Measurements from ENCODE around the gene KIF1A. TPM values are rescaled to one million over a fixed set of nuclear protein-coding genes. Genes with fewer than 3 reads are reported as not detected.
"Not testable (repeated sequence)": the region's sequence is repeated elsewhere in the genome, so short reads cannot be mapped to it uniquely, and the experiment has no call there.

Gene KIF1A
- total RNA-seq, 2 experiments from 2014 or later = 3.3 to 3.8 TPM

DNA sequence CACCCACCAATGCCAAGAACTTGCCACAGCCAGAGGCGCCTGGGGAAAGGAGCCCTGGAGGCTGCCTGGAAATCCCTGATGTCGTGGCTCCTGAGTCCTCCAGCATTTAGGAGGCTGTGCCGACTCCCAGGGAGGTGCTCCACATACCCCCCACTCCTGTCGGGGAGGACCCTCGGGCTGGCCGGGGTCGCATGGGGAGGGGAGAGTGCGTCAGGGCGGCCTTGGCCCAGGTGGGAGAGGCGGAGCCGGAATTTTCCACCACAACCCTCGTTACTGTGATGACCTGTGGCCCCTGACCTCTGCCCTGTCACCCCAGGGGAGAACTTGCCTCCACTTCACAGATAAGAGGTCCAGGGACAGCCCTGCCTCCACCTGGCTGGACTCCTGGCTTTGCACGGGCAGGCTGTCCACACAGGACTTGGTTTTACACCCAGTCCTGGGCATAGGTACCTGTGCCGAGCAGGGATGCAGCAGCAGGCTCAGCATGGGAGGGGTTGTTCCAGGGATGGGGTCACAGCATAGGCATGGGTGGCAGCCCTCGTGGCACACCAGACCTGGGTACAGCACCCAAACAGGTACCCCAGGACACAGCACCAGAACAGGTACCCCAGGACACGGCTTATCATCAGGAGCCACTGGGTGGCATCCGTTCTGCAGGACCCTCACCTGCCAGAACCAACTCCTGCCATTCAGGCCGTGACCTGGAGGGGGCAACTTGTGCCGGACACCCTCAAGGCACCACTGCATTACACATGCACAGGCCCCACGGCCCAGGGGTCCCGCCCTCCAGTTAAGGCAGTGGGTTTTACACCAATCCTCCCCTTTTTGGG lies 36.3 kb upstream of the KIF1A start:
- ChIA-PET POLR2A (no interaction called here), CTCF (no interaction called here)
- peaks cover 13% of the 10 kb centered on the region for H3K9me3 Mint-ChIP-seq

DNA sequence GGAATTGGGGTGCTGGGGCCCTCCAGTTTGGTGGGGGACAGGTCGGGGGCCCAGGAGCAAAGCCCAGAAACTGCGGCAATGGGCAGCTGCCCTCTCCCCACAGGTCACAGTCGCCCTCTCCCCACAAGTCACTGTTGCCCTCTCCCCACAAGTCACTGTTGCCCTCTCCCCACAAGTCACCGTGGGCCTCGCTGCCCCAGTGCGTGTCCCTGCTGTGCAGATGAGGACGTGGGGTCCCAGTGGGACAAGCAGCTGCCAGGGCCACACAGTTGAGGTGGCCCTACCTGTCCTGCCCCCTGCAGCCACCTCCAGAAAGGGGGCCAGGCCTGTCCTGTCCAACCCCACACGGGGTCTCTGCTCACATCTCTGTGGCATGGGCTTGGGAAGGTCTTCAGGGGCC lies 35.7 kb upstream of the KIF1A start:
- Mint-ChIP-seq H3K36me3 (peaks cover 3% of the 10 kb centered on the region), H3K9me3 (peaks cover 13% of the 10 kb centered on the region), H3K4me1 (ENCODE audit: low read depth) (no peaks in the 10 kb centered on the region), H3K27me3 (peaks cover 3% of the 10 kb centered on the region), H3K4me3 (no peak overlapping the region), H3K27ac (no peak overlapping the region)
- intact Hi-C loops (cut with micrococcal nuclease) = no loop called here
- ChIA-PET POLR2A (no interaction called here), CTCF (no interaction called here)
- DNase-seq = no peak

More for the DNA sequence above, 36.3 kb upstream of the KIF1A start:
- peaks cover 3% of the 10 kb centered on the region for H3K27me3 Mint-ChIP-seq
- no peaks in the 10 kb centered on the region for H3K4me1 Mint-ChIP-seq (ENCODE audit: low read depth)
- no peak overlapping the region for H3K4me3 Mint-ChIP-seq
- no peak overlapping the region for H3K27ac Mint-ChIP-seq
- peaks cover 3% of the 10 kb centered on the region for H3K36me3 Mint-ChIP-seq
- DNase-seq = no peak
- intact Hi-C loops (cut with micrococcal nuclease) = no loop called here

DNA sequence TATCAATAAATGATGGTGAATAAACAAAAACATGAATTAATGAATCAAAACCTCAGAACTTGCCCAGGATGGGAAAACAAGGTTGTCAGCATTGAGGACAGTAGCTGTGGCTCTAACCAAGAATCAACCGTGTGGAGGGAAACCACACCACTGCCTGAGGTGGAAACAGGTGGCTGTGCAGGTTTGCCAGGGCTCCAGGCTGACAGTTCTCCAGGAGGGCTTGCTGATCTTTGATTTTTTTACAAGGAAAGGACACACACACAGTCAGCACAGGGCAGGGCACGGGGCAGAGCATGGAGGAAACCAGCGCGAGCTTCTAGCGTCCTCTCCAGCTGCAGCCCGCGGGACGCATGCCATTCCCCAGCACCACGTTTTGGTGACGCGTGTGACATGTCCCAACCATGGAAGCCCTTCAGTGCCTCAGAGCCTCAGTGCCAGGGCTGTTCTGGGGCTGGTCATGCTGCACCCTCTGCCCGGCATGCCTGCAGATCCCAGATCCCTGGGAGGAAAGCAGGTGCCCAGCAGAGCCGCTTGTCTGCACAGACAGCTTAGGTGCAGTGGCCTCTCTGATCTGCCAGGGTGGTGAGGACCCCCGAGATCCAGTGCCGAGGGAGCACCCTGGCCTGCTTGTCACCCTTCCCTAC lies 32.8 kb upstream of the KIF1A start:
- no peak for DNase-seq
- Mint-ChIP-seq H3K4me3 (no peak overlapping the region), H3K9me3 (peaks cover 13% of the 10 kb centered on the region), H3K36me3 (peaks cover 3% of the 10 kb centered on the region), H3K27ac (no peak overlapping the region), H3K4me1 (ENCODE audit: low read depth) (no peaks in the 10 kb centered on the region), H3K27me3 (peaks cover 3% of the 10 kb centered on the region)
- POLR2A ChIA-PET = no interaction called here
- intact Hi-C loops (cut with micrococcal nuclease) = no loop called here
- CTCF ChIA-PET = interaction anchor here (2.0 kb wide), 1 partner anchor 61 kb away, joined by 10 read pairs; no protein-coding TSS in a partner anchor

DNA sequence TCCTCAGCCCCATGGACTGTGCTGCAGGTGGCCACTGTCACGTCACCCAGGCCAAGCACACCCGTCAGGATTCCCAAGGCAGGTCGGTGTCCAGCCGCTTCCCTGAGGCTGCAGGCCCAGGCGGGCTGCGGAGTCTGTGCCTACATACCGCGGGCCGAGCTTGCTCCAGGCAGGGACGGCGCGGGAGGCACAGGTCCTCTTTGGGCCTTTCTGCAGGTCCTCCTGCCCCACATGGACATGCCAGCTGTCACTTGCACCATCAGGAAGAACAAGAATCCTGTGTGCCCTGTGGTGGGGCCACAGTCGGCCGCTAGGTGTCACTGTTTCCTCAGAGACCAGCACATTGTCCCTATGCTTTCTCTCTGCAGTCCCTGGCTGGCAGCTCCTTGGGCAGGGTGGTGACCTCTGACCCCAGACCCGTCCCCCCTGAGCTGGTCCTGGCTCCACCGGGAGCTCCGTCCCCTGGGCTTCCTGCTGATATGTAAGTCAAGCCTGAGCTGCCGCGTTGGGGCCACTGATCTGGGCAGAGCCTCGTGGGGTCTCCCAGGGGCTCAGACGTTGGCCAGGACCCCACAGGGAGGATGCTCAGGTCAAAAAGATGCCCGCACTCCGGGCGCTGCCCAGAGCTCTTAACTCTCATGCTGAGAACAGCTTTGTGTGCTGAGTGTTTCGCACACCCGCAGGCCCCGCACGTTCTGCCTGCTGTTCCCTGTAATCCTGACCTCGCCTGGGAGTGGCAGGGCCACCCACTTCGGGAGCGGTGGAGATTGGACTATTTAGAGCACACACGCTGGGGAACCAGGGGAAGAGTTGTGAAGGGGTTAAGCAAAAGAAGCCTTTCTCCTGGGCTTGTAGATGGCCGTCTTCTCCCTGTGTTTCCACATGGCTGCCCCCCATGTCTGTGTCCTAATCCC lies 31.3 kb upstream of the KIF1A start:
- POLR2A ChIA-PET = no interaction called here
- intact Hi-C loops (cut with micrococcal nuclease) = no loop called here
- no peaks in the 10 kb centered on the region for H3K4me1 Mint-ChIP-seq (ENCODE audit: low read depth)
- peak; percentile 88 for DNase-seq
- no peak overlapping the region for H3K4me3 Mint-ChIP-seq
- CTCF ChIA-PET = interaction anchor here (0.6 to 2.0 kb wide), 15 partner anchors 10 to 880 kb away, joined by 3 to 13 read pairs (median 4); no protein-coding TSS in a partner anchor
- peaks cover 3% of the 10 kb centered on the region for H3K36me3 Mint-ChIP-seq
- H3K27ac Mint-ChIP-seq = no peak overlapping the region
- peaks cover 13% of the 10 kb centered on the region for H3K9me3 Mint-ChIP-seq
- no peaks in the 10 kb centered on the region for H3K27me3 Mint-ChIP-seq

DNA sequence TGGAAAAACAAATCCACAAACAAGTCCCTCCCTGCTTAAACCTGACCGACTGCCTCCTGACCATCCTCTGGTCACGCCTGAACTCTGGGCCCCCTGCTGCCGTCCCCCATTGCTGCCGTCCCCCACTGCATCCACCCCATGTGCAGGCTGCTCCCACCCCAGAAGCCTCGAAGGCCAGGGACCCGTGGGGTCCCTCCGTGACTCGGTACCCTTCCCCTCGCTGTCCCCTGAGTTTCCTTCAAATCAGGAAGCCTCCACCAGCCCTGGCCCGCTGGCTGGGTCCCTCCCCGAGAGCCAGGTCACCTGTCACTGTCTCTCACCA lies 30.7 kb upstream of the KIF1A start:
- CTCF ChIA-PET = interaction anchor here (0.6 to 2.0 kb wide), 11 partner anchors 11 to 881 kb away, joined by 3 to 13 read pairs (median 4); no protein-coding TSS in a partner anchor

DNA sequence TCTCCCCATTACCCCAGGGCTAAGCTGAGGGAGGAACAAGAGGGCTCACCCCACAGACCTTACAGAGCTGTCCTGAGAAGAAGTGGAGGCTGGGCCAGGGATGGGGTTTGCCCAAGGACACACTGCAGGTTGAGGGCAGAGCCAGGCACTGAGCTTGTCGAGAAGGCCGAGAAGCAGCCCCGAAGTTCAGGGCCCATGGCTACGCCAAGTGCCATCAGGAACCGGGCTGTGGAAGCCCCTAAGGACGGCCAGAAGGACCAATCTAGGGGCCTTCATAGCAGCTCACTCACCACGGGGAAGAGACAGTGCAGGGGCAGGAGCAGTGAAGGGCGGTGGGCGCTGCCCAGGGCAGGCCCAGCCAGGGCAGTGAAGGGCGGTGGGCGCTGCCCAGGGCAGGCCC lies 30.0 kb upstream of the KIF1A start:
- no peak for DNase-seq
- ChIA-PET POLR2A (no interaction called here), CTCF (interaction anchor here (0.5 kb wide), 1 partner anchor 733 kb away, joined by 3 read pairs; no protein-coding TSS in a partner anchor)
- Mint-ChIP-seq H3K4me1 (ENCODE audit: low read depth) (no peaks in the 10 kb centered on the region), H3K4me3 (no peak overlapping the region), H3K27me3 (no peaks in the 10 kb centered on the region), H3K27ac (no peak overlapping the region), H3K36me3 (peaks cover 3% of the 10 kb centered on the region), H3K9me3 (peaks cover 13% of the 10 kb centered on the region)
- intact Hi-C loops (cut with micrococcal nuclease) = no loop called here

More for the DNA sequence above, 30.7 kb upstream of the KIF1A start:
- POLR2A ChIA-PET = no interaction called here
- Mint-ChIP-seq H3K27ac (no peak overlapping the region), H3K4me3 (no peak overlapping the region), H3K36me3 (peaks cover 3% of the 10 kb centered on the region), H3K27me3 (no peaks in the 10 kb centered on the region), H3K9me3 (peaks cover 13% of the 10 kb centered on the region), H3K4me1 (ENCODE audit: low read depth) (no peaks in the 10 kb centered on the region)
- DNase-seq = no peak
- intact Hi-C loops (cut with micrococcal nuclease) = no loop called here

DNA sequence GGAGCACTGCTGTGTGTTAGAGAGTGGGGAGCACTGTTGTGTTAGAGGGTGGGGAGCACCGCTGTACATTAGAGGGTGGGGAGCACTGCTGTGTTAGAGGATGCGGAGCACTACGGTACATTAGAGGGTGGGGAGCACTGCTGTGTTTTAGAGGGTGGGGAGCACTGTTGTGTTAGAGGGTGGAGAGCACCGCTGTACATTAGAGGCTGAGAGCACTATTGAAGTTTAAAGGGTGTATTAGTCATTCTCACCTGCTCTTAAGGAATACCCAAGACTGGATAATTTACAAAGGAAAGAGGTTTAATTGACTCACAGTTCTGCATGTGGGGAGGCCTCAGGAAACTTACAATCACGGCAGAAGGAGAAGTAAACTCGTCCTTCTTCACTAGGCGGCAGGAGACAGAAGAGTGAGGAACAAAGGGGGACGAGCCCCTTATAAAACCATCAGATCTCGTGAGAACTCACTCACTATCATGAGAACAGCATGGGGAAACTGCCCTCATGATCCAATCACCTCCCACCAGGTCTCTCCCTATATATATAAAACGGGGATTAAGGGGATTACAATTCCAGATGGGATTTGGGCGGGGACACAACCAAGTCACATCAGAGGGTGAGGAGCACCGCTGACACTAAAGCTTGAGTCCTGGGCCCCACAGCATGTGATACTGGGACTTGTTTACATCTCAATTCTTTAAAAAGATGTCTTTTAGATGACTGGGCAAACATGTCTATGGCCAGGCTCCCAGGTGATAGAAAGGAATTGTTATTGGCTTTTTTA lies 29.1 kb upstream of the KIF1A start:
- Mint-ChIP-seq H3K27ac (no peak overlapping the region), H3K9me3 (peaks cover 8% of the 10 kb centered on the region), H3K27me3 (no peaks in the 10 kb centered on the region), H3K4me1 (ENCODE audit: low read depth) (no peaks in the 10 kb centered on the region), H3K4me3 (no peak overlapping the region), H3K36me3 (peaks cover under 1% of the 10 kb centered on the region)
- no peak for DNase-seq
- ChIA-PET CTCF (no interaction called here), POLR2A (no interaction called here)
- intact Hi-C loops (cut with micrococcal nuclease) = no loop called here

DNA sequence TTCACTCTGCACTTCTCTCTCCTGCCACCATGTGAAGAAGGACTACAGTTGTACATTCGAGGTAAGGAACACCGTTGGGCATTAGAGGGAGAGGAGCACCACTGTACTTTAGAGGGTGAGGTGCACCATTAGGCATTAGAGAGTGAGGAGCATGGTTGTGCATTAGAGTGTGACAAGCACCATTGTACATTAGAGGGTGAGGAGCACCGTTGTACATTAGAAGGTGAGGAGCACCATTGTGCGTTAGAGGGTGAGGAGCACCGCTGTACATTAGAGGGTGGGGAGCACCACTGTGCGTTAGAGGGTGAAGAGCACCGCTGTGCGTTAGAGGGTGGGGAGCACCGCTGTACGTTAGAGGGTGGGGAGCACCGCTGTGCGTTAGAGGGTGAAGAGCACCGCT lies 27.8 kb upstream of the KIF1A start:
- H3K27me3 Mint-ChIP-seq = no peaks in the 10 kb centered on the region
- POLR2A ChIA-PET = no interaction called here
- no peak for DNase-seq
- no peak overlapping the region for H3K4me3 Mint-ChIP-seq
- H3K4me1 Mint-ChIP-seq (ENCODE audit: low read depth) = no peaks in the 10 kb centered on the region
- no peak overlapping the region for H3K27ac Mint-ChIP-seq
- H3K9me3 Mint-ChIP-seq = peaks cover 7% of the 10 kb centered on the region
- no peaks in the 10 kb centered on the region for H3K36me3 Mint-ChIP-seq
- CTCF ChIA-PET = no interaction called here
- intact Hi-C loops (cut with micrococcal nuclease) = no loop called here

DNA sequence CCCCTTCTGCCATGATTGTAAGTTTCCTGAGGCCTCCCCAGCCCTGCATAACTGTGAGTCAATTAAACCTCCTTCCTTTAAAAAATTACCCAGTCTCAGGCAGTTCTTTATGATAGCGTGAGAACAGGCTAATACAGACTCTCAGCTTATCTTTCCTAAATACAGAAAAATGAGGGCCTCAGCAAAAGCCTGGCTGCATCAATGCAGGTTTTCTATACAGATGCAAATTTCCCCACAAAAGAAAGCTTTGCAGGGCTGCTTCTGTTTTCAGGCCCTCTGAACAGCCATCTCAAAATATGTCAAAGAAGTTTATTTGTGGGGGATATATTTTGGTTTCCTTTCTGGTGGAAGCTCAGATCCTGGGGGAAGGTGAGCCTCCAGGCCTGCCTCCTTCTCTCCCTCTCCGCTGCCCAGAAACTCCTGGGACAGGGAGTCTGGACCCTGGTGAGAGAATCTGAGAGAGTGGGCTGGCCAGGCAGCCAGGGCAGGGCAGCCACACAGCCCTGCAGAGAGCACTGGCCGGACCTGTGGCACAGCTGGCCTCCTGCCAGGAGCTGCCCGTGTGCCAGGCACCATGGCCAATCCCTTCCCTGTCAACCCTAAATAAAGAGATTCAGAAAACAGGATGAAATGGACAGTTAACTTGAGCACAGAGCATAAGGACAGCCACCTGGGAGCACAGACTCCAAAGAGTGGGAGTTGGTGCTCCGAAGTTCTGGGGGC lies 27.0 kb upstream of the KIF1A start:
- no peaks in the 10 kb centered on the region for H3K4me1 Mint-ChIP-seq (ENCODE audit: low read depth)
- ChIA-PET POLR2A (no interaction called here), CTCF (no interaction called here)
- no peak overlapping the region for H3K27ac Mint-ChIP-seq
- no peaks in the 10 kb centered on the region for H3K36me3 Mint-ChIP-seq
- H3K4me3 Mint-ChIP-seq = no peak overlapping the region
- no peak for DNase-seq
- H3K9me3 Mint-ChIP-seq = peaks cover 7% of the 10 kb centered on the region
- no peaks in the 10 kb centered on the region for H3K27me3 Mint-ChIP-seq
- intact Hi-C loops (cut with micrococcal nuclease) = no loop called here

DNA sequence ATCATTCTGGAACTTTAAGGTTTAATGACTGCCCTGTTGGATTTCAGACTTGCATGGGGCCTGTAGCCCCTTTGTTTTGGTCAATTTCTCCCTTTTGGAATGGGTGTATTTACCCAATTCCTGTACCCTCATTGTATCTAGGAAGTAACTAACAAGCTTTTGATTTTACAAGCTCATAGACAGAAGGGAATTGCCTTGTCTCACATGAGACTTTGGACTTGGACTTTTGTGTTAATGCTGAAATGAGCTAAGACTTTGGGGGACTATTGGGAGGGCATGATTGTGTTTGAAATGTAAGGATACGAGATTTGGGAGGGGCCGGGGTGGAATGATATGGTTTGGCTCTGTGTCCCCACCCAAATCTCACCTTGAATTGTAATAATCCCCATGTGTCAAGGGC lies 26.3 kb upstream of the KIF1A start:
- H3K27ac Mint-ChIP-seq; POLR2A ChIA-PET; H3K36me3 Mint-ChIP-seq; H3K9me3 Mint-ChIP-seq; H3K4me3 Mint-ChIP-seq; DNase-seq; H3K27me3 Mint-ChIP-seq; intact Hi-C loops (cut with micrococcal nuclease); CTCF ChIA-PET; H3K4me1 Mint-ChIP-seq (ENCODE audit: low read depth): not testable (repeated sequence)

DNA sequence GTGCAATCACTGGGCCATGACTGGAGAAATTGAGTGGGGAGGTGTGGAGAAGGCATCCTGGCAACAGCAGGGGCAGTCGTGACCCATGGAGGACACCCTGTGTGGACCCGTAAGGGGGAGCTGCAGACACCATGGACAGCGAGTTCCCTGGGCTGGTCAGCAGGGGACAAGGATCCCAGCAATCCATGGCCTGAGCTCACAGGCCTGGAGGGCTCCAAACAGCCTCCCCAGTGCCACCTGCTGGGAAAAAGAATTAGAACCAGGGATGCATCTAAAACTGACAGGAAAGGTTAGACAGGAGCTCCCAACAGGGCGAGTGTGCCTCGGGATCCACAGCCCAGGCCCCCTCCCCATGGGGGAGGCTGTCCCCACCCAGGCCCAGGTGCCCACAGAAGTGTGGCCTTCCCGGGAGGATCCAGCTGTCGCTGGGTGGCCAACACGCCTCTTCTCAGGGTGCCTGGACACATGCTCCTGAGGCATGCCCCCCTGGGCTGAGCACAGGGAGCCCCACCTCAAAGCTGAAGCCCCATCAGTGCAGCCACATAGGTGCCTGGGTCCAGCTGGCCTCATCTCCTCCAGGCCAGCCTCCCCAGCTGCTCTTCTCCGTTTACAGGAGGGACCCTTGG lies 20.5 kb upstream of the KIF1A start:
- H3K4me1 Mint-ChIP-seq (ENCODE audit: low read depth) = no peaks in the 10 kb centered on the region
- intact Hi-C loops (cut with micrococcal nuclease) = loop anchor here (5.0 kb wide), 1 partner anchor 328 kb away; no protein-coding TSS in a partner anchor
- ChIA-PET CTCF (interaction anchor here (0.5 to 1.5 kb wide), 9 partner anchors 14 to 627 kb away, joined by 3 to 11 read pairs (median 3); no protein-coding TSS in a partner anchor), POLR2A (no interaction called here)
- no peak for DNase-seq
- peaks cover 1% of the 10 kb centered on the region for H3K27me3 Mint-ChIP-seq
- H3K27ac Mint-ChIP-seq = no peak overlapping the region
- H3K9me3 Mint-ChIP-seq = peaks cover 7% of the 10 kb centered on the region
- H3K36me3 Mint-ChIP-seq = no peaks in the 10 kb centered on the region
- H3K4me3 Mint-ChIP-seq = no peak overlapping the region
